ENCODE data around the gene CEP63.

DNA sequence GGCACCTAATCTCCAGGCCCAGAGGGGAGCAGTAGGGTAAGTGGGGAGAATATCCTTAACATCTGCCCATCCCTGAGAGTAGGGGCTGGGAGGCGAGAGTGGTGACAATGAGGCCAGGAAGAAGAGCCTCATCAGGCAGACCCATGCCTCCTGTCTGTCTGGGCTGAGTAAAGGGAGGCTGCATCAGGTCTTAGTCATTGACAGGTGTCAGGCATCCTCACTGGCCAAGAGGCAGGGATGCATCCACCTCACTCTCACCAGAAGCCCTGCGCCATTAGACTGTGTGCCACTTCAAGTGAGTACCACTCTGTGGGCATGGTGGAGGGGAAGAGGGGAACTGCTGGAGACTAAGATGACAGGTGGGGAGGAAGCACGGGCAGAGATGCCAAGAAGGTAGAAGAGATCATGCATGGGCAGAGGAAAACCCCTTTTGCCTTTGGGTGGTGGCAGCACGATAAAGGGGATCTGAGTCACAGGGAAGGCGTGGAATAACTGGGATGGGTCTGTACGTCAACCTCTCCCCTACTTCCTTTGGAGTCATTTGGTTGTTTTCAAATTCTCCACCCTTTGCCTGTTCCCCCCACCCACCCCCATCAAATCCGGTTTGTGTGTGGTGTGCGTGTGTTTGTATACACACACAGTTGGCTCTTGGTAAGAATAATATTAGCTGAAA is 14.2 kb upstream of the CEP63 start:
- TF ChIP-seq YY1 (IDR thresholded peaks at IDR 0.05; ENCODE audit: insufficient read depth, insufficient read length), result no peak
- no peak for TF ChIP-seq ZNF274 (IDR thresholded peaks at IDR 0.05; ENCODE audit: low read depth, low read length)
- TF ChIP-seq SUZ12 (IDR thresholded peaks at IDR 0.05; ENCODE audit: extremely low read depth, insufficient read depth, insufficient read length), result no peak

Measured in NT2/D1 (cell line).